H1 (cell line): Measurements from ENCODE around the gene SETDB2.

Experiments used
- POLR2AphosphoS5 ChIP-seq: IDR thresholded peaks from 2 replicates; pipeline ENCODE4 v1.6.1; 2011; ENCODE audit warnings: low read depth, low read length
- SIN3A ChIP-seq, 2 experiments: IDR thresholded peaks in 1 of 2; conservative IDR thresholded peaks in 1 of 2; 2 replicates each; pipeline ENCODE4 v1.6.1; 2011 to 2012; ENCODE audit warnings: low read length in 2 of 2, improper control_type of control experiment in 1 of 2, low read depth in 1 of 2, mild to moderate bottlenecking in 1 of 2
- TEAD4 ChIP-seq: IDR thresholded peaks from 2 replicates; pipeline ENCODE4 v1.6.1; 2012; ENCODE audit warnings: low read depth, low read length, inconsistent platforms, mixed read lengths
- TF ChIP-seq, protein P1 (sequence below), 3 experiments: IDR thresholded peaks; 1 replicate in 2 of 3; 2 replicates in 1 of 3; pipeline versions ENCODE4 v1.5.1 to v1.6.1; 2011; ENCODE audit warnings: low read length in 3 of 3, mild to moderate bottlenecking in 3 of 3, inconsistent platforms in 2 of 3, low read depth in 1 of 3, moderate library complexity in 1 of 3; ENCODE audit not compliant: insufficient read depth in 1 of 3; ENCODE audit errors: control extremely low read depth in 1 of 3

- TF ChIP-seq, protein P1, sequence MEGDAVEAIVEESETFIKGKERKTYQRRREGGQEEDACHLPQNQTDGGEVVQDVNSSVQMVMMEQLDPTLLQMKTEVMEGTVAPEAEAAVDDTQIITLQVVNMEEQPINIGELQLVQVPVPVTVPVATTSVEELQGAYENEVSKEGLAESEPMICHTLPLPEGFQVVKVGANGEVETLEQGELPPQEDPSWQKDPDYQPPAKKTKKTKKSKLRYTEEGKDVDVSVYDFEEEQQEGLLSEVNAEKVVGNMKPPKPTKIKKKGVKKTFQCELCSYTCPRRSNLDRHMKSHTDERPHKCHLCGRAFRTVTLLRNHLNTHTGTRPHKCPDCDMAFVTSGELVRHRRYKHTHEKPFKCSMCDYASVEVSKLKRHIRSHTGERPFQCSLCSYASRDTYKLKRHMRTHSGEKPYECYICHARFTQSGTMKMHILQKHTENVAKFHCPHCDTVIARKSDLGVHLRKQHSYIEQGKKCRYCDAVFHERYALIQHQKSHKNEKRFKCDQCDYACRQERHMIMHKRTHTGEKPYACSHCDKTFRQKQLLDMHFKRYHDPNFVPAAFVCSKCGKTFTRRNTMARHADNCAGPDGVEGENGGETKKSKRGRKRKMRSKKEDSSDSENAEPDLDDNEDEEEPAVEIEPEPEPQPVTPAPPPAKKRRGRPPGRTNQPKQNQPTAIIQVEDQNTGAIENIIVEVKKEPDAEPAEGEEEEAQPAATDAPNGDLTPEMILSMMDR (IDR thresholded peaks at IDR 0.05; ENCODE audit: control extremely low read depth in 1 of 3, insufficient read depth in 1 of 3, low read depth in 1 of 3, low read length in 3 of 3), result no peak
- TF ChIP-seq POLR2AphosphoS5 (no peak), SIN3A (conservative IDR thresholded peaks at IDR 0.05 in 1 of 2, IDR thresholded peaks at IDR 0.05 in 1 of 2; ENCODE audit: low read depth in 1 of 2, low read length in 2 of 2) (no peak), TEAD4 (no peak)
Observed at GRCh38 chr13:49512578-49512977, 68.5 kb downstream of the SETDB2 start.
